Measurements from ENCODE around the gene TGIF1. TPM values are rescaled to one million over a fixed set of nuclear protein-coding genes. Genes with fewer than 3 reads are reported as not detected.
A peak's percentile ranks its signal among the peaks of the same experiment; 100 is the strongest.

Gene TGIF1
- total and polyA plus RNA-seq, 9 of the 15 experiments (the other 6 are each of a cell fraction or from before 2014, with no cell fraction given) = 16.1 to 77.7 (median 44.6) TPM

- TF ChIP-seq ZNF311 (CRISPR knock-in tag; IDR thresholded peaks at IDR 0.05) (peak; percentile 14; the same call in 1 of the 2 replicates), ETV5 (CRISPR knock-in tag; IDR thresholded peaks at IDR 0.05; ENCODE audit: low read depth) (no peak), NR2C1 (IDR thresholded peaks at IDR 0.05) (no peak), NR2C1 (tag; IDR thresholded peaks at IDR 0.05) (peak; percentile 60), ZC3H11A (IDR thresholded peaks at IDR 0.05; ENCODE audit: low read depth, low read length) (no peak), ZBTB17 (CRISPR knock-in tag; IDR thresholded peaks at IDR 0.05) (0 out of 2 replicates have a peak, but pooled peaks have one; percentile 41), ZNF347 (CRISPR knock-in tag; IDR thresholded peaks at IDR 0.05; ENCODE audit: low read depth) (no peak), HIVEP1 (CRISPR knock-in tag; IDR thresholded peaks at IDR 0.05) (no peak), ZBED1 (IDR thresholded peaks at IDR 0.05) (0 out of 2 replicates have a peak, but pooled peaks have one; percentile 2), TEAD2 (tag; IDR thresholded peaks at IDR 0.05) (peak; percentile 63; the same call in 1 of the 2 replicates), DIDO1 (tag; IDR thresholded peaks at IDR 0.05; ENCODE audit: low read depth) (0 out of 2 replicates have a peak, but pooled peaks have one; percentile 23), BCOR (IDR thresholded peaks at IDR 0.05) (no peak), MED1 (CRISPR knock-in tag; IDR thresholded peaks at IDR 0.05; ENCODE audit: borderline replicate concordance) (no peak), MTF1 (CRISPR knock-in tag; IDR thresholded peaks at IDR 0.05; ENCODE audit: borderline replicate concordance) (0 out of 2 replicates have a peak, but pooled peaks have one; percentile 52), E2F3 (CRISPR knock-in tag; IDR thresholded peaks at IDR 0.05) (0 out of 2 replicates have a peak, but pooled peaks have one; percentile 11), ZNF444 (CRISPR knock-in tag; IDR thresholded peaks at IDR 0.05) (no peak), DPF2 (IDR thresholded peaks at IDR 0.05) (no peak), MEF2D (tag; conservative IDR thresholded peaks at IDR 0.05; ENCODE audit: low read depth) (peak; percentile 70), AFF4 (CRISPR knock-in tag; IDR thresholded peaks at IDR 0.05) (0 out of 2 replicates have a peak, but pooled peaks have one; percentile 24), YY1 (IDR thresholded peaks at IDR 0.05; ENCODE audit: borderline replicate concordance in 1 of 3, control insufficient read depth in 1 of 3, extremely low read depth in 1 of 3, insufficient read depth in 3 of 3, insufficient read length in 1 of 3, insufficient replicate concordance in 2 of 3, low read depth in 1 of 3, low read length in 2 of 3) (peak in 1 of 3 experiments; percentile 35), ZNF764 (CRISPR knock-in tag; IDR thresholded peaks at IDR 0.05; ENCODE audit: low read depth) (no peak), TCFL5 (CRISPR knock-in tag; conservative IDR thresholded peaks at IDR 0.05) (no peak), ID3 (CRISPR knock-in tag; IDR thresholded peaks at IDR 0.05) (no peak), ID3 (tag; IDR thresholded peaks at IDR 0.05) (0 out of 2 replicates have a peak, but pooled peaks have one; percentile 64), KLF10 (CRISPR knock-in tag; IDR thresholded peaks at IDR 0.05) (peak; percentile 33; the same call in 1 of the 2 replicates), CEBPB (tag; IDR thresholded peaks at IDR 0.05) (peak; percentile 35; the same call in 1 of the 2 replicates)
Observed at GRCh38 chr18:3447068-3447894, 2.7 kb upstream of the TGIF1 start (continued).

All from K562 (cell line).